GM19455 (cell line): ENCODE data around the gene TGM2.
"Not testable (repeated sequence)": the region's sequence is repeated elsewhere in the genome, so short reads cannot be mapped to it uniquely, and the experiment has no call there.

ENCODE experiments used
- ATAC-seq: cut with Tn5 transposase; IDR thresholded peaks from one replicate; pipeline ENCODE4 v1.9.1; 2021; ENCODE audit not compliant: unreplicated experiment

TGM2 gene

GRCh38 chr20:38104285-38104684 lies 60.8 kb downstream of the TGM2 start:
- no peak for ATAC-seq

- not testable (repeated sequence) for ATAC-seq
Measured at GRCh38 chr20:38102206-38102605, 62.9 kb downstream of the TGM2 start.

- no peak for ATAC-seq
Measured at GRCh38 chr20:38098952-38099351, 66.1 kb downstream of the TGM2 start.

- no peak for ATAC-seq
Measured at GRCh38 chr20:38095017-38095686, 69.9 kb downstream of the TGM2 start.

GRCh38 chr20:38094373-38094891 lies 70.6 kb downstream of the TGM2 start:
- ATAC-seq: peak; percentile 56

GRCh38 chr20:38093641-38094077 lies 71.4 kb downstream of the TGM2 start:
- no peak for ATAC-seq

- no peak for ATAC-seq
Measured at GRCh38 chr20:38092915-38093314, 72.2 kb downstream of the TGM2 start.

- ATAC-seq: no peak
Measured at GRCh38 chr20:38092260-38092857, 72.7 kb downstream of the TGM2 start.

- peak; percentile 45 for ATAC-seq
Measured at GRCh38 chr20:38091441-38092216, 73.4 kb downstream of the TGM2 start.

- ATAC-seq: no peak
Measured at GRCh38 chr20:38090061-38090460, 75.0 kb downstream of the TGM2 start.

- ATAC-seq: no peak
Measured at GRCh38 chr20:38089500-38089899, 75.6 kb downstream of the TGM2 start.

- no peak for ATAC-seq
Measured at GRCh38 chr20:38085026-38085425, 80.0 kb downstream of the TGM2 start.

GRCh38 chr20:38084425-38084951 lies 80.6 kb downstream of the TGM2 start:
- ATAC-seq: no peak

GRCh38 chr20:38083338-38084048 lies 81.6 kb downstream of the TGM2 start:
- ATAC-seq: no peak

GRCh38 chr20:38082894-38083293 lies 82.2 kb downstream of the TGM2 start:
- no peak for ATAC-seq

- no peak for ATAC-seq
Measured at GRCh38 chr20:38081575-38081974, 83.5 kb downstream of the TGM2 start.

GRCh38 chr20:38079353-38079752 lies 85.7 kb downstream of the TGM2 start:
- ATAC-seq: no peak

- ATAC-seq: no peak
Measured at GRCh38 chr20:38078084-38078483, 87.0 kb downstream of the TGM2 start.
